ENCODE data around the gene GID8. TPM values are rescaled to one million over a fixed set of nuclear protein-coding genes. Genes with fewer than 3 reads are reported as not detected.

GID8 gene
- total and polyA plus RNA-seq, 2 of the 13 experiments (the other 11 are each of a cell fraction or from before 2014, with no cell fraction given) = 39.6 to 59.8 TPM

GRCh38 chr20:62907384-62908317 is 30.3 kb upstream of the GID8 start (continued):
- TF ChIP-seq ZBTB25 (CRISPR knock-in tag; IDR thresholded peaks at IDR 0.05) = peak; percentile 56; the same call in 1 of the 2 replicates
- peak; percentile 65; the same call in 1 of the 2 replicates for TF ChIP-seq ZNF557 (CRISPR knock-in tag; IDR thresholded peaks at IDR 0.05)
- TF ChIP-seq ZNF281 (CRISPR knock-in tag; IDR thresholded peaks at IDR 0.05; ENCODE audit: borderline replicate concordance) = no peak
- TF ChIP-seq KDM2A (CRISPR knock-in tag; IDR thresholded peaks at IDR 0.05; ENCODE audit: borderline replicate concordance, low read depth) = peak; percentile 26; the same call in 1 of the 2 replicates
- 0 out of 2 replicates have a peak, but pooled peaks have one; percentile 26 for TF ChIP-seq ZFY (CRISPR knock-in tag; IDR thresholded peaks at IDR 0.05)
- TF ChIP-seq PBX2 (CRISPR knock-in tag; IDR thresholded peaks at IDR 0.05) = no peak
- TF ChIP-seq XRCC5 (optimal IDR thresholded peaks at IDR 0.05; ENCODE audit: low read length) = peak; percentile 57
- TF ChIP-seq GATAD2A (CRISPR knock-in tag; IDR thresholded peaks at IDR 0.05) = peak; percentile 51
- TF ChIP-seq ARNTL (CRISPR knock-in tag; IDR thresholded peaks at IDR 0.05) = no peak
- TF ChIP-seq ZSCAN5A (CRISPR knock-in tag; IDR thresholded peaks at IDR 0.05; ENCODE audit: borderline replicate concordance) = no peak
- TF ChIP-seq ZBTB38 (CRISPR knock-in tag; IDR thresholded peaks at IDR 0.05) = peak; percentile 86; the same call in 1 of the 2 replicates
- TF ChIP-seq CSRNP1 (CRISPR knock-in tag; IDR thresholded peaks at IDR 0.05) = no peak
- TF ChIP-seq FOXA1 (IDR thresholded peaks at IDR 0.05) = no peak
- no peak for TF ChIP-seq FOXA1 (CRISPR knock-in tag; IDR thresholded peaks at IDR 0.05)
- TF ChIP-seq PATZ1 (CRISPR knock-in tag; IDR thresholded peaks at IDR 0.05) = peak; percentile 38
- TF ChIP-seq NR0B2 (CRISPR knock-in tag; IDR thresholded peaks at IDR 0.05) = no peak
- peak; percentile 28; the same call in 1 of the 2 replicates for TF ChIP-seq FOSL2 (CRISPR knock-in tag; IDR thresholded peaks at IDR 0.05)
- TF ChIP-seq ZNF138 (CRISPR knock-in tag; IDR thresholded peaks at IDR 0.05; ENCODE audit: low read depth) = no peak
